ENCODE data around the gene RELN. TPM values are rescaled to one million over a fixed set of nuclear protein-coding genes. Genes with fewer than 3 reads are reported as not detected.

RELN gene
- total RNA-seq, 1 experiment from 2014 or later = 0.20 TPM

DNA sequence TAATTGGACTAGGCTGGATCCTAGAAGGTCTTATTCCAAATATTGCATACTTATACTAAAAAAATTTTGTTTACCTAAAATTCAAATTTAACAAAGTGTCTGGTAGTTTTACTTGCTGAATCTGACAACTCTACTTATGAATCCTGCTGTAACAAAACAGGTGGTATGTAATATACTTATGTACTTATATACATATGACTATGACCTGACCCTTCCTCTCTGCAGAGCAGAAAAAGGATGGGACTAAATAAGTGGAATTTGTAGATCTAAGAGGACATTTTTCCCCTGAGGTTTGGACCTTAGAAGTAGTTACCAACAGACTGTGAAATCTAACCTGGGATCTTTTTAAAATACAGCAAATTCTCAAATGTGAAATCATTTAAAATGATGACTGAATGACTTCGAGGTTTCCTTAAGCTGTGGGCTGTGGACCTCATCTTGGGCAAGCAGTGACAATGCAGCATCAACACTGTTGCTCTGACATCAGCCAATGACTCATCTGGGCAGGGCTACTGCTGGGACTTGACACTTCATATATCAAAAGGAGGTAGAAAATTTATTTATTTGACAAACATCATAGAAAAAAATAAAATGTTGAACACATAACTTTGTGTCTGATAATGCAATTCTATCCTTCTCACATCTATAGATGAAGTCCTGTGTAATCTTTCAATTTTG, 73.6 kb downstream of the RELN start:
- Mint-ChIP-seq H3K4me1 (no peaks in the 10 kb centered on the region), H3K36me3 (no peaks in the 10 kb centered on the region), H3K27me3 (ENCODE audit: low read depth) (no peaks in the 10 kb centered on the region), H3K27ac (no peak overlapping the region), H3K4me3 (no peak overlapping the region), H3K9me3 (no peaks in the 10 kb centered on the region)
- ChIA-PET CTCF (no interaction called here), POLR2A (no interaction called here)
- DNase-seq (ENCODE audit: low spot score) = no peak
- TF ChIP-seq, protein P1, sequence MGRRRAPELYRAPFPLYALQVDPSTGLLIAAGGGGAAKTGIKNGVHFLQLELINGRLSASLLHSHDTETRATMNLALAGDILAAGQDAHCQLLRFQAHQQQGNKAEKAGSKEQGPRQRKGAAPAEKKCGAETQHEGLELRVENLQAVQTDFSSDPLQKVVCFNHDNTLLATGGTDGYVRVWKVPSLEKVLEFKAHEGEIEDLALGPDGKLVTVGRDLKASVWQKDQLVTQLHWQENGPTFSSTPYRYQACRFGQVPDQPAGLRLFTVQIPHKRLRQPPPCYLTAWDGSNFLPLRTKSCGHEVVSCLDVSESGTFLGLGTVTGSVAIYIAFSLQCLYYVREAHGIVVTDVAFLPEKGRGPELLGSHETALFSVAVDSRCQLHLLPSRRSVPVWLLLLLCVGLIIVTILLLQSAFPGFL (CRISPR knock-in tag; IDR thresholded peaks at IDR 0.05; ENCODE audit: borderline replicate concordance) = no peak
- TF ChIP-seq IRF2 (CRISPR knock-in tag; IDR thresholded peaks at IDR 0.05; ENCODE audit: borderline replicate concordance, low read depth) (no peak), ELF4 (CRISPR knock-in tag; IDR thresholded peaks at IDR 0.05; ENCODE audit: low read depth) (no peak)
- TF ChIP-seq, protein P2, sequence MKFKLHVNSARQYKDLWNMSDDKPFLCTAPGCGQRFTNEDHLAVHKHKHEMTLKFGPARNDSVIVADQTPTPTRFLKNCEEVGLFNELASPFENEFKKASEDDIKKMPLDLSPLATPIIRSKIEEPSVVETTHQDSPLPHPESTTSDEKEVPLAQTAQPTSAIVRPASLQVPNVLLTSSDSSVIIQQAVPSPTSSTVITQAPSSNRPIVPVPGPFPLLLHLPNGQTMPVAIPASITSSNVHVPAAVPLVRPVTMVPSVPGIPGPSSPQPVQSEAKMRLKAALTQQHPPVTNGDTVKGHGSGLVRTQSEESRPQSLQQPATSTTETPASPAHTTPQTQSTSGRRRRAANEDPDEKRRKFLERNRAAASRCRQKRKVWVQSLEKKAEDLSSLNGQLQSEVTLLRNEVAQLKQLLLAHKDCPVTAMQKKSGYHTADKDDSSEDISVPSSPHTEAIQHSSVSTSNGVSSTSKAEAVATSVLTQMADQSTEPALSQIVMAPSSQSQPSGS (CRISPR knock-in tag; IDR thresholded peaks at IDR 0.05; ENCODE audit: borderline replicate concordance, low read depth) = no peak
- TF ChIP-seq, protein P3, sequence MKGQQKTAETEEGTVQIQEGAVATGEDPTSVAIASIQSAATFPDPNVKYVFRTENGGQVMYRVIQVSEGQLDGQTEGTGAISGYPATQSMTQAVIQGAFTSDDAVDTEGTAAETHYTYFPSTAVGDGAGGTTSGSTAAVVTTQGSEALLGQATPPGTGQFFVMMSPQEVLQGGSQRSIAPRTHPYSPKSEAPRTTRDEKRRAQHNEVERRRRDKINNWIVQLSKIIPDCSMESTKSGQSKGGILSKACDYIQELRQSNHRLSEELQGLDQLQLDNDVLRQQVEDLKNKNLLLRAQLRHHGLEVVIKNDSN (CRISPR knock-in tag; IDR thresholded peaks at IDR 0.05) = no peak
- TF ChIP-seq, protein P4, sequence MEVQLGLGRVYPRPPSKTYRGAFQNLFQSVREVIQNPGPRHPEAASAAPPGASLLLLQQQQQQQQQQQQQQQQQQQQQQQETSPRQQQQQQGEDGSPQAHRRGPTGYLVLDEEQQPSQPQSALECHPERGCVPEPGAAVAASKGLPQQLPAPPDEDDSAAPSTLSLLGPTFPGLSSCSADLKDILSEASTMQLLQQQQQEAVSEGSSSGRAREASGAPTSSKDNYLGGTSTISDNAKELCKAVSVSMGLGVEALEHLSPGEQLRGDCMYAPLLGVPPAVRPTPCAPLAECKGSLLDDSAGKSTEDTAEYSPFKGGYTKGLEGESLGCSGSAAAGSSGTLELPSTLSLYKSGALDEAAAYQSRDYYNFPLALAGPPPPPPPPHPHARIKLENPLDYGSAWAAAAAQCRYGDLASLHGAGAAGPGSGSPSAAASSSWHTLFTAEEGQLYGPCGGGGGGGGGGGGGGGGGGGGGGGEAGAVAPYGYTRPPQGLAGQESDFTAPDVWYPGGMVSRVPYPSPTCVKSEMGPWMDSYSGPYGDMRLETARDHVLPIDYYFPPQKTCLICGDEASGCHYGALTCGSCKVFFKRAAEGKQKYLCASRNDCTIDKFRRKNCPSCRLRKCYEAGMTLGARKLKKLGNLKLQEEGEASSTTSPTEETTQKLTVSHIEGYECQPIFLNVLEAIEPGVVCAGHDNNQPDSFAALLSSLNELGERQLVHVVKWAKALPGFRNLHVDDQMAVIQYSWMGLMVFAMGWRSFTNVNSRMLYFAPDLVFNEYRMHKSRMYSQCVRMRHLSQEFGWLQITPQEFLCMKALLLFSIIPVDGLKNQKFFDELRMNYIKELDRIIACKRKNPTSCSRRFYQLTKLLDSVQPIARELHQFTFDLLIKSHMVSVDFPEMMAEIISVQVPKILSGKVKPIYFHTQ (CRISPR knock-in tag; IDR thresholded peaks at IDR 0.05) = no peak
- TF ChIP-seq, protein P5, sequence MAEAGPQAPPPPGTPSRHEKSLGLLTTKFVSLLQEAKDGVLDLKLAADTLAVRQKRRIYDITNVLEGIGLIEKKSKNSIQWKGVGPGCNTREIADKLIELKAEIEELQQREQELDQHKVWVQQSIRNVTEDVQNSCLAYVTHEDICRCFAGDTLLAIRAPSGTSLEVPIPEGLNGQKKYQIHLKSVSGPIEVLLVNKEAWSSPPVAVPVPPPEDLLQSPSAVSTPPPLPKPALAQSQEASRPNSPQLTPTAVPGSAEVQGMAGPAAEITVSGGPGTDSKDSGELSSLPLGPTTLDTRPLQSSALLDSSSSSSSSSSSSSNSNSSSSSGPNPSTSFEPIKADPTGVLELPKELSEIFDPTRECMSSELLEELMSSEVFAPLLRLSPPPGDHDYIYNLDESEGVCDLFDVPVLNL (CRISPR knock-in tag; IDR thresholded peaks at IDR 0.05; ENCODE audit: borderline replicate concordance, low read depth) = no peak
- TF ChIP-seq, protein P6, sequence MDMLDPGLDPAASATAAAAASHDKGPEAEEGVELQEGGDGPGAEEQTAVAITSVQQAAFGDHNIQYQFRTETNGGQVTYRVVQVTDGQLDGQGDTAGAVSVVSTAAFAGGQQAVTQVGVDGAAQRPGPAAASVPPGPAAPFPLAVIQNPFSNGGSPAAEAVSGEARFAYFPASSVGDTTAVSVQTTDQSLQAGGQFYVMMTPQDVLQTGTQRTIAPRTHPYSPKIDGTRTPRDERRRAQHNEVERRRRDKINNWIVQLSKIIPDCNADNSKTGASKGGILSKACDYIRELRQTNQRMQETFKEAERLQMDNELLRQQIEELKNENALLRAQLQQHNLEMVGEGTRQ (CRISPR knock-in tag; IDR thresholded peaks at IDR 0.05) = no peak
- no peak for ATAC-seq

DNA sequence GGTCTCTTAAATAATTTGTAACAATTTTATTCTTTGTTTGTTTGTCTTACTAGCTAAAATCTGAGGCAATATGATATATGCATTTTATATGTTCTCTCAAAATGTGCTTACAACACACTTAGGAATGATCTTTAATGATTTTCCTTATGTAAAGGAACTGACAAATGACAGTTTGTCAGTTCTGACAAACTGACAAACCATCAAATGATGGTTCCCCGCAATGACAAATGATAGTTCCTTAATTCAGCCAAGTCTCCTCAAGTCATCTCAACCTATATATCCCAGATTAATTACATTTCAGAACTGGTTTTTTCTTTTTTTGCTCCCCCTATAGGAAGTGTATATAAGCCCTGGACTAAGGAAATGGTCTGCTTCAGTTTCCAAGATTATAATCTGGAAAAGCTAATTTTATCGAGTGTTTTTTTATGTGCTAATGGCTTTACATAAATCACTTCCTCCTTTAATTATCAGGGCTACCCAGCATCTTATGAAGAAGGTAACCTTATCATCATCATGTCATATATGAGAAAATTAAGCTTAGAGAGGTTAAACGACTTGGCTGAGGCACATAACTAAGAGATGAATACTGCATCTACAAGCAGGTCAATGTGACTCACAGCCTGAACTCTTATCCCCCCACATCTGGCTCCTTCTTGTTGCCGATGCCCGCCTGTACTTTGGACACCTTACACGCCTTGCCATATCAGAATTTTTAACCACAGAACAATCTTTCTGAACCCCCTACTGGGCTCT, 75.1 kb downstream of the RELN start:
- CTCF ChIA-PET = interaction anchor here (1.3 kb wide), 1 partner anchor 9 kb away, joined by 3 read pairs; no protein-coding TSS in a partner anchor
- POLR2A ChIA-PET = no interaction called here
- Mint-ChIP-seq H3K36me3 (no peaks in the 10 kb centered on the region), H3K27me3 (ENCODE audit: low read depth) (no peaks in the 10 kb centered on the region), H3K4me3 (no peak overlapping the region), H3K4me1 (no peaks in the 10 kb centered on the region), H3K9me3 (no peaks in the 10 kb centered on the region), H3K27ac (no peak overlapping the region)
- ATAC-seq = no peak
- no peak for DNase-seq (ENCODE audit: low spot score)
- TF ChIP-seq NR2C2 (CRISPR knock-in tag; IDR thresholded peaks at IDR 0.05) (no peak), ZNF671 (CRISPR knock-in tag; IDR thresholded peaks at IDR 0.05) (no peak), SP1 (CRISPR knock-in tag; conservative IDR thresholded peaks at IDR 0.05) (no peak), NFYB (CRISPR knock-in tag; conservative IDR thresholded peaks at IDR 0.05; ENCODE audit: low read depth) (no peak), NFATC4 (CRISPR knock-in tag; IDR thresholded peaks at IDR 0.05) (no peak)
- TF ChIP-seq, protein P7, sequence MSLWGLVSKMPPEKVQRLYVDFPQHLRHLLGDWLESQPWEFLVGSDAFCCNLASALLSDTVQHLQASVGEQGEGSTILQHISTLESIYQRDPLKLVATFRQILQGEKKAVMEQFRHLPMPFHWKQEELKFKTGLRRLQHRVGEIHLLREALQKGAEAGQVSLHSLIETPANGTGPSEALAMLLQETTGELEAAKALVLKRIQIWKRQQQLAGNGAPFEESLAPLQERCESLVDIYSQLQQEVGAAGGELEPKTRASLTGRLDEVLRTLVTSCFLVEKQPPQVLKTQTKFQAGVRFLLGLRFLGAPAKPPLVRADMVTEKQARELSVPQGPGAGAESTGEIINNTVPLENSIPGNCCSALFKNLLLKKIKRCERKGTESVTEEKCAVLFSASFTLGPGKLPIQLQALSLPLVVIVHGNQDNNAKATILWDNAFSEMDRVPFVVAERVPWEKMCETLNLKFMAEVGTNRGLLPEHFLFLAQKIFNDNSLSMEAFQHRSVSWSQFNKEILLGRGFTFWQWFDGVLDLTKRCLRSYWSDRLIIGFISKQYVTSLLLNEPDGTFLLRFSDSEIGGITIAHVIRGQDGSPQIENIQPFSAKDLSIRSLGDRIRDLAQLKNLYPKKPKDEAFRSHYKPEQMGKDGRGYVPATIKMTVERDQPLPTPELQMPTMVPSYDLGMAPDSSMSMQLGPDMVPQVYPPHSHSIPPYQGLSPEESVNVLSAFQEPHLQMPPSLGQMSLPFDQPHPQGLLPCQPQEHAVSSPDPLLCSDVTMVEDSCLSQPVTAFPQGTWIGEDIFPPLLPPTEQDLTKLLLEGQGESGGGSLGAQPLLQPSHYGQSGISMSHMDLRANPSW (CRISPR knock-in tag; conservative IDR thresholded peaks at IDR 0.05; ENCODE audit: low read depth) = no peak
- TF ChIP-seq, protein P4 (CRISPR knock-in tag; IDR thresholded peaks at IDR 0.05) = no peak
- TF ChIP-seq, protein P8, sequence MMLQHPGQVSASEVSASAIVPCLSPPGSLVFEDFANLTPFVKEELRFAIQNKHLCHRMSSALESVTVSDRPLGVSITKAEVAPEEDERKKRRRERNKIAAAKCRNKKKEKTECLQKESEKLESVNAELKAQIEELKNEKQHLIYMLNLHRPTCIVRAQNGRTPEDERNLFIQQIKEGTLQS (CRISPR knock-in tag; conservative IDR thresholded peaks at IDR 0.05) = no peak
